GM18498 (cell line): Measurements from ENCODE around the gene LYPLAL1.
"Not testable (repeated sequence)": the region's sequence is repeated elsewhere in the genome, so short reads cannot be mapped to it uniquely, and the experiment has no call there.

Experiments
- ATAC-seq: cut with Tn5 transposase; IDR thresholded peaks from one replicate; pipeline ENCODE4 v1.9.1; 2021; ENCODE audit warnings: mild to moderate bottlenecking, moderate library complexity; ENCODE audit not compliant: unreplicated experiment

LYPLAL1 gene

GRCh38 chr1:219209578-219209977, 35.9 kb downstream of the LYPLAL1 start:
- ATAC-seq: no peak

- ATAC-seq: no peak
These were observed 36.4 kb downstream of the LYPLAL1 start for GRCh38 chr1:219210067-219210466.

- no peak for ATAC-seq
These were observed 41.8 kb downstream of the LYPLAL1 start for GRCh38 chr1:219215477-219215876.

GRCh38 chr1:219220945-219221344, 47.3 kb downstream of the LYPLAL1 start:
- ATAC-seq: peak; percentile 88

GRCh38 chr1:219223496-219223895, 49.8 kb downstream of the LYPLAL1 start:
- no peak for ATAC-seq

GRCh38 chr1:219226196-219226595, 52.5 kb downstream of the LYPLAL1 start:
- no peak for ATAC-seq

- ATAC-seq: no peak
These were observed 53.8 kb downstream of the LYPLAL1 start for GRCh38 chr1:219227360-219228057.

- ATAC-seq: no peak
These were observed 54.4 kb downstream of the LYPLAL1 start for GRCh38 chr1:219228058-219228419.

- no peak for ATAC-seq
These were observed 59.2 kb downstream of the LYPLAL1 start for GRCh38 chr1:219232890-219233289.

GRCh38 chr1:219235903-219236481, 62.3 kb downstream of the LYPLAL1 start:
- ATAC-seq: no peak

GRCh38 chr1:219236933-219237610, 63.4 kb downstream of the LYPLAL1 start:
- no peak for ATAC-seq

GRCh38 chr1:219239518-219239917, 65.8 kb downstream of the LYPLAL1 start:
- ATAC-seq: no peak

- no peak for ATAC-seq
These were observed 71.2 kb downstream of the LYPLAL1 start for GRCh38 chr1:219244864-219245263.

- no peak for ATAC-seq
These were observed 73.8 kb downstream of the LYPLAL1 start for GRCh38 chr1:219247441-219247840.

- ATAC-seq: not testable (repeated sequence)
These were observed 76.8 kb downstream of the LYPLAL1 start for GRCh38 chr1:219250468-219250867.

- no peak for ATAC-seq
These were observed 84.1 kb downstream of the LYPLAL1 start for GRCh38 chr1:219257751-219258150.

GRCh38 chr1:219261454-219261853, 87.8 kb downstream of the LYPLAL1 start:
- ATAC-seq: no peak
